SIG-M5 treated with dmso at 0.1 percent for 504 hours (cell line): ENCODE results near the gene NIN.
"Not testable (repeated sequence)": the region's sequence is repeated elsewhere in the genome, so short reads cannot be mapped to it uniquely, and the experiment has no call there.

ENCODE experiments used
- DNase-seq: peaks from one replicate; lab custom pipeline; 2025; ENCODE audit not compliant: unreplicated experiment; lab: John Stamatoyannopoulos, UW

Gene NIN

GRCh38 chr14:50719911-50720759 is 110.8 kb downstream of the NIN start:
- no peak for DNase-seq

- DNase-seq: no peak
These were observed 112.0 kb downstream of the NIN start for GRCh38 chr14:50718949-50719348.

GRCh38 chr14:50717811-50718210 is 113.2 kb downstream of the NIN start:
- no peak for DNase-seq

DNA sequence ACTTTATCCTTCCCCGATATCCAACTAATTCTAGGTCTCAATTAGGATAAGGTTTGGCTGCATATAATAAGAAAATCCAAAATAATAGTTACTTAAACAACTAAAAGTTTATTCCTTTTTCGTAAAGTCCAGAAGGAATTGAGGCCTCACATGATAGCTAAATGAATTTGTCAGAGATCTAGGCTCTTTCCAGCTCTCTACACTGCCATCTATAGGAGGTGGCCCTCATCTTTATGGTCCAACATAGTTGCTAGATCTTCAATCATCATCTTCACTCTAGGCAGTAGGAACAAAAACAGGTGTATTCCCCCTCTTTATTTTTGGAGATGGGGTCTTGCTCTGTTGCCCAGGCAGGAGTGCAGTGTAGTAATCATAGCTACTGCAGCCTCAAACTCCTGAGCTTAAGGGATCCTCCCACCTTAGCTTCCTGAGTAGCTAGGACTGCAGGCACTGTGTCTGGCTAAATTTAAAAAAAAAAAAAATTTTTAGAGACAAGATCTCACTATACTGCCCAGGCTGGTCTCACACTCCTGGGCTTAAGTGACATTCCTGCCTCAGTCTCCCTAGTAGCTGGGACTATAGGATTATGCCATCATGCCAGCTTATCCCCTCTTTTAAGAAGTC is 116.4 kb downstream of the NIN start:
- peak; percentile 26 for DNase-seq

GRCh38 chr14:50711043-50711442 is 119.9 kb downstream of the NIN start:
- DNase-seq: no peak

- DNase-seq: no peak
These were observed 125.9 kb downstream of the NIN start for GRCh38 chr14:50705026-50705593.

GRCh38 chr14:50704454-50705010 is 126.4 kb downstream of the NIN start:
- DNase-seq: no peak

DNA sequence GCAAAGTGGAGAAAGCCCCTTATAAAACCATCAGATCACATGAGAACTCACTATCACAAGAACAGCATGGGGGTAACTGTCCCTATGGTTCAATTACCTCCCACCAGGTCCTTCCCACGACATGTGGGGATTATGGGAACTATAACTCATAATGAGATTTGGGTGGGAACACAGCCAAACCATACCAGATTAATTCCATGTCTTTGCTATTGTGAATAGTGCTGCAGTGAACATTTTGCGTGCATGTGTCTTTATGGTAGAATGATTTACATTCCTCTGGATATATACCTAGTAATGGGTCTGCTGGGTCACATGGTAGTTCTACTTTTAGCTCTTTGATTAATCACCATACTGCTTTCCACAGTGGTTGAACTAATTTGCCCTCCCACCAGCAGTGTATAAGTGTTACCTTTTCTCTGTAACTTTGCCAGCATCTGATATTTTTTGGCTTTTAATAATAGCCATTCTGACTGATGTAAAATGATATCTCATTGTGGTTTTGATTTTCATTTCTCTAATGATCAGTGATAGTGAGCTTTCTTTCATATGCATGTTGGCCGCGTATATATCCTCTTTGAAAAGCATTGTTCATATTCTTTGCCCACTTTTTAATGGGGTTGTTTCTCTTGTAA is 133.2 kb downstream of the NIN start:
- no peak for DNase-seq

- DNase-seq: not testable (repeated sequence)
These were observed 136.7 kb downstream of the NIN start for GRCh38 chr14:50694260-50694659.

DNA sequence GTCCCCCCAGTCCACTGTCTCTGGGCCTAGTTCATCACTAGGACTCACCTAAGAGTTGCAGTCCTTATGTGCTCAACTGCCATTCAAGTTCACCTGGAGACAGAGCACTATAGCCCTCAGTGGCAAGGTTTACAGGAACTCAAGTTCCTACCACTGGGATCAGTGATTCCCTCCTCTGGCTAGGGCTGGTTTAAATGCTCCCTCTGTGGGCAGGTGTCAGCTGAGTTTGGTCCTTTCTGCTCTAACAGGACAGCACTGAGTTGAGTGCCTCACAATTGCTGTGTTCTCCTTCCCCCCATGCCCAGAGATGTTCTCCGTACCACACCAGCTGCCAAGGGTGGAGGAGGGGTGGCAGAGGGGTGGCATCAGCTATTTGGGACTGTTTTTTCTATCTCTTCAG is 142.1 kb downstream of the NIN start:
- DNase-seq: no peak

GRCh38 chr14:50679674-50680073 is 151.3 kb downstream of the NIN start:
- DNase-seq: no peak

- no peak for DNase-seq
These were observed 152.8 kb downstream of the NIN start for GRCh38 chr14:50678163-50678562.

DNA sequence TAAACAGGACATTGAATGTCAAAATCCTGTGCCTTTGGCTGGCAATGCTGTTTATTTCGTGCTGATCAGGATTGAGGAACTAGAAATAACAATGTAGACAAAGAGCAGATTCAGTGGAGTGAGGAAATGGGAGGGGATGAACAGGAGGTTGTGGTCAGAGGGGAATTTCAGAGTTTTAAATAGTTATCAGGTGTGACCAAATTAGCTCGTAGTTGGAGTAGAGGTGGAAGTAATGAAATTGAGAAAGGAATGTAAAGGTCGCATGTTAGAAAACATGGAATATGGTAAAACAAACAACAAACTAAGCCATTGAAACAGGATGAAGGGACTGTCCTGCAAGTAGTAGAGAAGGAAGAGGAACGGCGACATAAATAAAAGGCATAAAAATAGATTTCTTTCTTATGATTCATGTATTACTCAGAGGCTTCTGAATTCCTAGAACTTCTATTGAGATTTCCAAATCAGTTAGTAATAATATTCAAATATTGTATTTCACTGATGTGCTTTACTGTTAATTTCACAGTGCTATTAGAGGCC is 153.4 kb downstream of the NIN start:
- peak; percentile 58 for DNase-seq

DNA sequence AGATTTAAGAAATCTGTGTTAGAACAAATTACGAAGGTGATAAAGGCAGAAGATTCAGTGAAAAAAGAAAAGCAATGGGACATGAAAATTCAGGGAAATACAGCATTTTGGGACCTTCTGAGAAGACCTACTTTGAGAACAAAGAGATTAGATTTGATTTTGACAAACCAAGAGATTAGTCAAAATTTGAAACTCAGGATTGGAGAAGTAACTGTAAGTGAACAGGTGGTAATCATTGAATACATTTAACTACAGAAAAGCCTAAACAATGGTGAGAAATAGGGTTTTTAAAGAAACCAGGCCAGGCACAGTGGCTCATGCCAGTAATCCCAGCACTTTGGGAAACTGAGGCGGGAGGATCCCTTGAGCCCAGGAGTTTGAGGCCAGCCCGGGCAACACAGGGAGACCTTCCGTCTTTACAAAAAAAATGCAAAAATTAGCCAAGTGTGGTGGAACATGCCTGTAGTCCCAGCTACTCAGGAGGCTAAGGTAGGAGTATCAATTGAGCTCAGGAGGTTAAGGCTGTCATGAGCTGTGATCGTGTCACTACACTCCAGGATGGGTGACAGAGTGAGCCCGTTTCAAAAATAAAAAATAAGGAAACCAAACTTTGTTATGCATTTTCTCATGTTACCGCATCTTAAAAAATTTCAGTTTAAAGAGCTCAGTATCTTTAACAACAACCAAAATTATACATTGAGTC is 154.0 kb downstream of the NIN start:
- DNase-seq: no peak

- DNase-seq: no peak
These were observed 155.4 kb downstream of the NIN start for GRCh38 chr14:50675597-50675996.

- DNase-seq: no peak
These were observed 160.1 kb downstream of the NIN start for GRCh38 chr14:50670866-50671256.

DNA sequence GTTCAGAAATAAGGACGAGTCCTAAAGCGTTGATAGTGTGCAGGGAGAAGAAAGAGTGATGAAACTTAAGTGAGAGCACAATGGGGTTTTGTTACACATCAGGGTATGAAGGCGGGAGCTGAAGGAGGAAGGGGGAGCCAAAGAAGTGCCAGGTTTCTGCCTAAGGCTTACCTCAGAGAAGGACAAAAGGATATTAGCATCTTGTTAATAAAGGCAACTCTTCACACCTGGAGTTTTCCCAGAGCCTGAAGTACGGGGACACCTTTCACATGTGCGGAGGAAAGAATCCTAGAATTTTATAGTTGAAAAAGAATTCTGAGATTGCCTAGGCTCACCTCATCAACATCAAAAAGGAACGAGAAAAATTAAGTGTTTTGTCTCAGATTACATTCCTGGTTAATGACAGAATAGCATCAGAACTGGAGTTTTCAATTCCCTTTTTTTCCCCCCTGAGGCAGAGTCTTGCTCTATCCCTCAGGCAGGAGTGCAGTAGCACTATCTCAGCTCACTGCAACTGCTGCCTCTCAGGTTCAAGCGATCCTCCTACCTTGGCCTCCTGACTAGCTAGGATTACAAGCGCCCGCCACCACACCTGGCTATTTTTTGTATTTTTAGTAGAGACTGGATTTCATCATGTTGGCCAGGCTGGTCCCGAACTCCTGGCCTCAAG is 160.6 kb downstream of the NIN start:
- DNase-seq: no peak
